Measurements from ENCODE around the gene ATP8A2.

The ATP8A2 gene

GRCh38 chr13:25899952-25900351 lies 528.2 kb downstream of the ATP8A2 start:
- no peak for ATAC-seq

- ATAC-seq = peak; percentile 95 to 97
Measured at GRCh38 chr13:25901460-25902376, 529.9 kb downstream of the ATP8A2 start.

GRCh38 chr13:25902455-25902854 lies 530.7 kb downstream of the ATP8A2 start:
- ATAC-seq = no peak

- ATAC-seq = peak; percentile 43 to 48
Measured at GRCh38 chr13:25902891-25903341, 531.1 kb downstream of the ATP8A2 start.

GRCh38 chr13:25904830-25905229 lies 533.1 kb downstream of the ATP8A2 start:
- ATAC-seq = no peak

- ATAC-seq = no peak
Measured at GRCh38 chr13:25905611-25906010, 533.8 kb downstream of the ATP8A2 start.

- ATAC-seq = no peak
Measured at GRCh38 chr13:25906191-25906661, 534.5 kb downstream of the ATP8A2 start.

- ATAC-seq = no peak
Measured at GRCh38 chr13:25908366-25908765, 536.6 kb downstream of the ATP8A2 start.

GRCh38 chr13:25910243-25910642 lies 538.5 kb downstream of the ATP8A2 start:
- ATAC-seq = no peak

GRCh38 chr13:25910991-25911419 lies 539.2 kb downstream of the ATP8A2 start:
- no peak for ATAC-seq

GRCh38 chr13:25912961-25913360 lies 541.2 kb downstream of the ATP8A2 start:
- ATAC-seq = no peak

- no peak for ATAC-seq
Measured at GRCh38 chr13:25915840-25916518, 544.2 kb downstream of the ATP8A2 start.

GRCh38 chr13:25920277-25920676 lies 548.5 kb downstream of the ATP8A2 start:
- no peak for ATAC-seq

- ATAC-seq = no peak
Measured at GRCh38 chr13:25920931-25921330, 549.2 kb downstream of the ATP8A2 start.

GRCh38 chr13:25922376-25922775 lies 550.6 kb downstream of the ATP8A2 start:
- ATAC-seq = no peak

GRCh38 chr13:25923217-25924085 lies 551.7 kb downstream of the ATP8A2 start:
- no peak for ATAC-seq

- ATAC-seq = no peak
Measured at GRCh38 chr13:25927363-25927762, 555.6 kb downstream of the ATP8A2 start.

GRCh38 chr13:25927932-25928331 lies 556.2 kb downstream of the ATP8A2 start:
- no peak for ATAC-seq

GRCh38 chr13:25928941-25929505 lies 557.2 kb downstream of the ATP8A2 start:
- no peak for ATAC-seq

GRCh38 chr13:25929816-25930215 lies 558.0 kb downstream of the ATP8A2 start:
- no peak for ATAC-seq

- ATAC-seq = no peak
Measured at GRCh38 chr13:25930653-25931052, 558.9 kb downstream of the ATP8A2 start.

- ATAC-seq = no peak
Measured at GRCh38 chr13:25932365-25932764, 560.6 kb downstream of the ATP8A2 start.
